Lung (tissue), 12 donors: ENCODE data around the gene ODAD3. TPM values are rescaled to one million over a fixed set of nuclear protein-coding genes. Genes with fewer than 3 reads are reported as not detected.

Experiments
- ATAC-seq: fragments of 200-7000 bp; cut with Tn5 transposase; one replicate; pipeline ENCODE4 v1.9.1; 2020; ENCODE audit warnings: moderate number of reproducible peaks; ENCODE audit not compliant: insufficient read depth, low FRiP score
- DNase-seq, 3 donors: peaks; one replicate each; pipeline ENCODE4 v3.0.0-alpha.2; 2013 to 2017
- H3K27ac ChIP-seq, 2 donors: one replicate each; pipeline ENCODE4 v1.5.1; 2013; ENCODE audit warnings: mild to moderate bottlenecking in 2 of 2, moderate library complexity in 2 of 2, control low read depth in 1 of 2, inconsistent platforms in 1 of 2, low read depth in 1 of 2, low read length in 1 of 2
- H3K27me3 ChIP-seq, 3 donors: one replicate each; pipeline ENCODE4 v1.5.1; 2013; ENCODE audit warnings: low read length in 2 of 3; ENCODE audit not compliant: control insufficient read depth in 3 of 3, insufficient read depth in 3 of 3
- H3K36me3 ChIP-seq, 4 donors: one replicate each; pipeline ENCODE4 v1.5.1; 2013; ENCODE audit warnings: low read length in 4 of 4, mild to moderate bottlenecking in 1 of 4, moderate library complexity in 1 of 4; ENCODE audit not compliant: control insufficient read depth in 4 of 4, insufficient read depth in 4 of 4
- H3K4me1 ChIP-seq, 5 donors: one replicate each; pipeline ENCODE4 v1.5.1; 2013; ENCODE audit warnings: low read length in 5 of 5, mild to moderate bottlenecking in 2 of 5, moderate library complexity in 1 of 5; ENCODE audit not compliant: control insufficient read depth in 5 of 5, insufficient read depth in 5 of 5
- H3K4me3 ChIP-seq: one replicate; pipeline ENCODE4 v1.5.1; 2013; ENCODE audit warnings: mild to moderate bottlenecking, control low read depth, moderate library complexity
- H3K9ac ChIP-seq, 2 donors: one replicate each; pipeline ENCODE4 v1.5.1; 2013; ENCODE audit warnings: low read length in 2 of 2, control low read depth in 1 of 2; ENCODE audit not compliant: insufficient read depth in 1 of 2
- H3K9me3 ChIP-seq, 4 donors: one replicate each; pipeline ENCODE4 v1.5.1; 2013; ENCODE audit warnings: low read length in 3 of 4, mild to moderate bottlenecking in 1 of 4, moderate library complexity in 1 of 4; ENCODE audit not compliant: control insufficient read depth in 4 of 4, insufficient read depth in 3 of 4
- CTCF ChIP-seq: IDR thresholded peaks from 2 replicates; pipeline ENCODE4 v1.5.1; 2012; ENCODE audit warnings: mild to moderate bottlenecking; ENCODE audit errors: control extremely low read depth, extremely low read depth
- WGBS, 2 donors: extraction: QIAGEN DNeasy Blood & Tissue Kit; methylation state at CpG; one replicate each; pipeline ENCODE4 v1.1.7; 2013; 5-methylcytosine and 5-hydroxymethylcytosine counted together
- polyA plus RNA-seq, 2 donors: library from polyadenylated mRNA; stranded (reverse); fragments of 200-250 nt; gene quantifications; one replicate each; pipeline ENCODE4 v1.2.1, GENCODE V29; 2013
- total RNA-seq, 2 donors: library from RNA; depleted of rRNA in 1 of 2; stranded (reverse); fragments of >200 nt in 1 of 2; gene quantifications; one replicate each; pipeline ENCODE4 v1.2.1, GENCODE V29; 2014 to 2021
- donor health status: control.
- donor health status: control.
- donor health status: Bipolar disorder and iron deficiency.
- donor health status: healthy.
- donor health status: DM: yes; HTN: yes; CAD: no.

Gene ODAD3
- total and polyA plus RNA-seq, 4 donors = 2.0 to 9.8 (median 4.2) TPM

- H3K4me1 ChIP-seq = peaks cover 0 to 14% (median 0%) of the 10 kb centered on the region in 5 donors
- H3K36me3 ChIP-seq = peaks cover 0 to 14% (median 4%) of the 10 kb centered on the region in 4 donors
- H3K9ac ChIP-seq = no peak overlapping the region
- ATAC-seq (peak; percentile 86), DNase-seq (peak; percentile 70 to 84 (median 79))
- 2% methylated on average over 44 to 58 of the region's 58 CpGs for WGBS, 2 donors
- no peak overlapping the region for H3K27ac ChIP-seq
- H3K4me3 ChIP-seq = no peak overlapping the region
- peak; percentile 87 for TF ChIP-seq CTCF
- H3K9me3 ChIP-seq = peaks cover 0 to 2% (median 0%) of the 10 kb centered on the region in 4 donors
- peaks cover 0 to 38% (median 30%) of the 10 kb centered on the region in 3 donors for H3K27me3 ChIP-seq
These were observed 47.6 kb upstream of the ODAD3 start for GRCh38 chr19:11482384-11483050.

GRCh38 chr19:11481534-11482383, 46.8 kb upstream of the ODAD3 start:
- H3K9me3 ChIP-seq = no peaks in the 10 kb centered on the region
- DNase-seq (peak; percentile 65 to 74 (median 73)), ATAC-seq (peak; percentile 66)
- no peak overlapping the region for H3K4me3 ChIP-seq
- H3K27me3 ChIP-seq = peaks cover 0 to 42% (median 31%) of the 10 kb centered on the region in 3 donors
- peaks cover 0 to 14% (median 0%) of the 10 kb centered on the region in 5 donors for H3K4me1 ChIP-seq
- H3K27ac ChIP-seq = no peak overlapping the region
- TF ChIP-seq CTCF = no peak
- no peak overlapping the region for H3K9ac ChIP-seq
- peaks cover 0 to 8% (median 4%) of the 10 kb centered on the region in 4 donors for H3K36me3 ChIP-seq
- WGBS, 2 donors = 3 to 4% methylated on average over 49 to 50 of the region's 50 CpGs

GRCh38 chr19:11480715-11481533, 46.0 kb upstream of the ODAD3 start, which contains the start of gene ELAVL3:
ELAVL3 (minus strand) TSS chr19:11481046; CDS start chr19:11480608, 438 bp downstream.
- Histone ChIP-seq H3K36me3 (peaks cover 0 to 8% (median 1%) of the 10 kb centered on the region in 4 donors), H3K27ac (no peak within 1 kb of the TSS), H3K4me1 (peaks cover 0 to 14% (median 0%) of the 10 kb centered on the region in 5 donors), H3K4me3 (no peak within 1 kb of the TSS), H3K9me3 (no peaks in the 10 kb centered on the region), H3K9ac (no peak within 1 kb of the TSS), H3K27me3 (peaks cover 0 to 42% (median 31%) of the 10 kb centered on the region in 3 donors)
- 10 to 22% methylated on average over 53 to 77 of the region's 77 CpGs for WGBS, 2 donors
- TF ChIP-seq CTCF = no peak
- DNase-seq = peak in 1 of 3 donors; percentile 3
- ATAC-seq = no peak
